A172 (cell line): Measurements from ENCODE around the gene ANO10. TPM values are rescaled to one million over a fixed set of nuclear protein-coding genes. Genes with fewer than 3 reads are reported as not detected.
"Not testable (repeated sequence)": the region's sequence is repeated elsewhere in the genome, so short reads cannot be mapped to it uniquely, and the experiment has no call there.

Experiments used
- DNase-seq: peaks from one replicate; pipeline ENCODE4 v3.0.0-alpha.2; 2015; ENCODE audit warnings: low spot score
- total RNA-seq: library from RNA; depleted of rRNA; stranded (reverse); fragments of >200 nt; shearing (Covaris generic); gene quantifications from 2 replicates; pipeline ENCODE4 v1.2.3, GENCODE V29; 2014

Gene ANO10
- total RNA-seq, 1 experiment from 2014 or later: 31.1 TPM

DNA sequence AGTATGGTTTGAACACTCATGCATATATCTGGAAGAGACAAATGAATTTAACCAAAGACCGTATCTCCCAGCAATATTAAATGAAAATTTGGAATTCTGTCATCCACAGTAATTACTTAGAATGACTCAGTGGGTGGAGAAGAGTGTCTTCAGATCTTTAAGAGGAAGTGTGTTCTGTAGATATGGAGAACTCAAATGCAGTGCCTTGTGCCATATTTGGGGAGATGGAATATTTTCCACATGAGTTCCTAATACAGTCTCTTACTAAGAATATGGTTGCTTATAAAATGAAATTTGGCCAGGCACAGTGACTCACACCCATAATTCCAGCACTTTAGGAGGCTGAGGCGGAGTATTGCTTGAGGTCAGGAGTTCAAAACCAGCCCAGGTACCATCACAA lies 40.5 kb downstream of the ANO10 start:
- no peak for DNase-seq

DNA sequence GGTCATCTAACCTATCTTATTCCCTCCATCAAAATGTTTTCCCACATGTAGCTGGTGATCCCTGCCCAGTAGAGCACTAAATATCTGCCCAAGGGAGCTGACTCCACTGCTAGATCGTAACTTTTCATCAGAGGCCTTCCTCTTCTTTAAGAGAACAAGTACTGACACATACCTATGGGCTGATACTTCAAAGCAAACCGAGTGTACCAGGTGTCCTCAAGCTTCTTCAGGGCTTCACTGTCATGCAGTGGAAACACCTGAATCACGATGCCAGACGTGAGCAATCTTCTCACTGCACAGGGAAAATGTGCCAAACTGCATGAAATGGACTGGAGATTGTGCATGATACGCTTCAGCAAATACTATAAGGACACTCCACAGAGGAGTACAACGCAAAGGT lies 41.6 kb downstream of the ANO10 start:
- no peak for DNase-seq

DNA sequence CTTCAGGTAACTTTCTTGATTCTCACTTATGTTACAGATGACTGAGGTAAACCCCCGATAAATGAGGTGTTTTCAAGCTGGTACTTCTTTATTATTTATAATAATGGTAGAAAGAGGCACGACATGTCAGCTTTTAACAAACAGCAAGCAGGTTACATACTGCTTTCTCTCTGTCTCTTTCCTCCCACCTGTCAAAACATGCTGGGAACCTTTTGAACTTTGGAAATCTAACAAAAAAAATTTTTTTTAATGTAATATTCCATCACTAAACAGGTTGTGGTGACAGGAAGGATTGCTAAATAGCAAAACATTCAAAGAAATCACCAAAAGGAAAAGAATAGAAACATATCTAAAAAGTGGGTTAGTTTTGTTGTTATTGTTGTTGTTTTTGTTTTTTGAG lies 48.2 kb downstream of the ANO10 start:
- no peak for DNase-seq

DNA sequence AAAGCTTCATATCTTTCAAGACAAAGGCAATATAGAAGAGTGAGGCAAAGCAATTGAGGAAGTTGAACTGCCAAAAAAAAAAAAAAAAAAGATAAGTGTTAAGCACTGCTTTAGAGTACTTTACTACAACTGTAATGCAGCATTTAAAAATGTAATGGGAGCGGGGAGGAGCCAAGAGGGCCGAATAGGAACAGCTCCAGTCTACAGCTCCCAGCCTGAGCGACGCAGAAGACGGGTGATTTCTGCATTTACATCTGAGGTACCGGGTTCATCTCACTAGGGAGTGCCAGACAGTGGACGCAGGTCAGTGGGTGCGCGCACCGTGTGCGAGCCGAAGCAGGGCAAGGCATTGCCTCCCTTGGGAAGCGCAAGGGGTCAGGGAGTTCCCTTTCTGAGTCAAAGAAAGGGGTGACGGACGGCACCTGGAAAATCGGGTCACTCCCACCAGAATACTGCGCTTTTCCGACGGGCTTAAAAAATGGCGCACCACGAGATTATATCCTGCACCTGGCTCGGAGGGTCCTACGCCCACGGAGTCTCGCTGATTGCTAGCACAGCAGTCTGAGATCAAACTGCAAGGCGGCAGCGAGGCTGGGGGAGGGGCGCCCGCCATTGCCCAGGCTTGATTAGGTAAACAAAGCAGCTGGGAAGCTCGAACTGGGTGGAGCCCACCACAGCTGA lies 56.0 kb downstream of the ANO10 start:
- DNase-seq: not testable (repeated sequence)

DNA sequence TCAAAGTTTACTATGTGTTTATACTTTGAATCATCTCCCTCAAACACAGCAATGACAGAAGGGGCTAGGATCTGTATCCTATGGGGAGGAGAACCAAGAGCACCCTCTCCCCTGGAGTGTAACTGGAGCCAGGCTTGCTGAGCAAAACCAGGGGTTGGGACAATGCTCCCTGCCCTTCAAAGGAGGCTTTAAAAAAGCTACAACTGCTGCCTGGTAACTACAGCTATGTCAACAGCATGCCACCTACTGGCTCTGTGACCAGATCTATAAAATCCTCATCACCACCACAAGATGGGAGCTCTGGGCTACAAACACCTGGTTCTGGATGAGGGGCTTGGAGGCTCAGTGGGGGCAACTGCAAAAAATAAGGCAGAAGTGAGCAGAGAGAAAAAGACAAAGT lies 61.9 kb downstream of the ANO10 start:
- DNase-seq: no peak

DNA sequence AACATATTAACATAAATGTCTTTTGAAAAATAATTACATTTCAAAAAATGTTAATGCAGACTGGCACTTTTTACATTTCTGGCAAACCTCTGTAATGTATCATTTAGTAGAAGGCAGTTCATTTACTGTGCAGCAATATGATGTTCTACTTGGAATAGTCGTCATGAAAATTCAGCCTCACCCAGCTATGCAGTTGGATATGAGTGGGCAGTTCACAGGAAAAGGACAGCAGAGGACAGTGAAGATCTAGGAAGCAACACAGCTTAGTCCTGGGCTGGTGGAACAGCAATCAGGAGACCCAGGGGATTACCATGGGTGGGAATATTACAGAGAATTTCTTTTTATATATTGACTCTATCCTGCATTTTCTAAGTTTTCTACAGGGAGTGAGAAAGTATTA lies 63.6 kb downstream of the ANO10 start:
- no peak for DNase-seq

DNA sequence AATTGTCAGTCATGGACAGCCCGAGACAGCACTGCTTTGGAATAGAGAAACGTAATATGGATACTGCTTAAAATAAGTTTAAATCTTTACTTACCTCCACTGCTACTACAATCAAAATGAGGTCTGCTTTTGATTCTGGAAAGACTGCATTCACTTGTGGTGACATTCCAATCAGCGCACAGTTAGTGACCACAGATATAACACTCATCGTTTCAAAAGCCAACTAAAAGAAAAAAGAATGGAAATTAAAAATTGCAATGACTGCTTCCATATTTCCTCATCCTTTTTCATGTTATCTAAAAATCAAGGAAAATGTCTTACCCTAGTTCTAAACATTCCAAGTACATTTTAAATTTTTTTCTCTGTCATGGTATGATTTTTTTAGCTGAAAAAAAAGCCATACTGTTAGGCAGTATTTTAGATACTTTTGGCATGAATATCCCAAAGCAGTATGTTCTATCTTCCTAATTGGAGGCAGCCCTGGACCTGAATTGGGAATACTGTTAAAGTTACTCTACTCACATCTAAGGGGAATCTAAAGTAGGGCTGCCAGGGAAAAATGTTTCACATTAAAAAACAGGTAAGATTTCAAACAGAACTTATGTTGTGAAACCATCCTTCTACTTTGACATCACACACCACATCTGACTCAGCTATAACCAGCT lies 72.1 kb downstream of the ANO10 start:
- no peak for DNase-seq

- peak; percentile 53 for DNase-seq
Observed at GRCh38 chr3:43544277-43544676, 77.5 kb downstream of the ANO10 start.

DNA sequence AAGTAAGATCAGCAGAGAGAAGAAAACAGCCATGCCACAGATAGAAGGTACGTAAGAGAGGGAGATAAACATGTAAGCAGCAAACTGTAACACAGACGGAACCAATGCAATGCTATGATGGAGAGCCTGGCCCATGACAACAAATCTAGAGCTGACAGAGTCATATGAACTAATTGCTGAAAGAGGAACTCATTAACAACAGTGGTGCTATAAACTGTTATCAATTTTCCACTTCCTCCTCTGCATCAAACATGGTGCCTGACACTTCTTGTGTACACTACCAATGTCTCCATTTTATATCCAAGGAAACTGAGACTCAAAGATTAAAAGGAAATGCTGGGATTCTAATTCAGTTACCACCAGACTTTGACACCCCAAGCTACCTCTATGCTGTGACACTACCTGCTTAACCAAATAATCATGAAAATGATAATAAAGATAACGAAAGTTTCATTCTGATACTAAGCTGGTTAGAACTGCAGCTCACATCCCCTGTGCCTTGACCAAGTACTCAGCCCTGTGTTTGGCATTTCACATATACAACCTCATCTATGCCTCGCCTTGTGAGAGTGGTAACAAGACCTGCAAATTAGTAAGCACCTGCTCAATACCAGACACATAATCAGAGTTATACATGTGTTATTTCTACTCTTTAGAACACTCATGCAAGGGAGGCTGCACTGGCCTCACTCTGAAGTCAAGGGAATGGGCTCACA lies 79.3 kb downstream of the ANO10 start:
- no peak for DNase-seq

- DNase-seq: no peak
Observed at GRCh38 chr3:43540624-43541023, 81.2 kb downstream of the ANO10 start.

- DNase-seq: no peak
Observed at GRCh38 chr3:43539321-43539720, 82.5 kb downstream of the ANO10 start.

GRCh38 chr3:43537225-43537624 lies 84.6 kb downstream of the ANO10 start:
- DNase-seq: no peak

GRCh38 chr3:43534675-43535074 lies 87.1 kb downstream of the ANO10 start:
- no peak for DNase-seq

DNA sequence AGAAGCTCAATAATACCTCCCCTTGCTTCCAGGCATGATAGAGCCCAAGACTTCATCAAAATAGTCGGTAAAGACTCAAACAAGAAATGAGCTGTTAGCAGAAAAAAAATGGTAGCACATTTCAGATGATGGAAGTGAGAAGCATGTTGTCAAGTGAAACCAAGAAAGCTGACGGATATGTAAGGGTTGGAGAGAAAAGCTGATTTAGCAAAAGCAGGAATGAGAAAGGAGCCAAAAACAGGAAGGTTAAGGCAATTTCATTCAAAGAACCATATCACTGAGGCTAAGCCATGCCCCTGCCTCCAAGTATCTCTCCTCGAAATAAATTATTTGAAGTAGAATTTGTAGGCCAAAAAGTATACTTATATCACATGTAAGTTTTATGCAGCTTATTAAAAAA lies 88.8 kb downstream of the ANO10 start:
- no peak for DNase-seq

DNA sequence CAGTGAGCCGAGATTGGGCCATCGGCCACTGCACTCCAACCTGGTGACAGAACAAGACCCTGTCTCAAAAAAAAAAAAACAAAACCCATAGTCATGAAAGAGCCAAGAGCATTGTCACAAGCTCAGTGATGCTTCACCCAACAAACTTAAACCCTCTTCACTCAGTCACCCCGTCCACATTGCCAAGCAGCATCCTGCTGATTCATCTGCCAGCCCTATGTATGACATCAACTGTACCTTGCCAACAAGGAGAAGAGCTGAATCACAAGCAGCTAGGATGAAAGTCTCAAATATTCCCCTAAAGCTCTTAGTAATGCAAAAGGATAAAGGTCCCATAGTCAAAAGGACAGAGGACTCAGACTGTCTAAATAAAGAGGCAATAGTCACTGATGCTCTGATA lies 90.0 kb downstream of the ANO10 start:
- DNase-seq: peak; percentile 76

- no peak for DNase-seq
Observed at GRCh38 chr3:43528498-43529099, 93.2 kb downstream of the ANO10 start.

- DNase-seq: no peak
Observed at GRCh38 chr3:43526956-43527355, 94.9 kb downstream of the ANO10 start.

DNA sequence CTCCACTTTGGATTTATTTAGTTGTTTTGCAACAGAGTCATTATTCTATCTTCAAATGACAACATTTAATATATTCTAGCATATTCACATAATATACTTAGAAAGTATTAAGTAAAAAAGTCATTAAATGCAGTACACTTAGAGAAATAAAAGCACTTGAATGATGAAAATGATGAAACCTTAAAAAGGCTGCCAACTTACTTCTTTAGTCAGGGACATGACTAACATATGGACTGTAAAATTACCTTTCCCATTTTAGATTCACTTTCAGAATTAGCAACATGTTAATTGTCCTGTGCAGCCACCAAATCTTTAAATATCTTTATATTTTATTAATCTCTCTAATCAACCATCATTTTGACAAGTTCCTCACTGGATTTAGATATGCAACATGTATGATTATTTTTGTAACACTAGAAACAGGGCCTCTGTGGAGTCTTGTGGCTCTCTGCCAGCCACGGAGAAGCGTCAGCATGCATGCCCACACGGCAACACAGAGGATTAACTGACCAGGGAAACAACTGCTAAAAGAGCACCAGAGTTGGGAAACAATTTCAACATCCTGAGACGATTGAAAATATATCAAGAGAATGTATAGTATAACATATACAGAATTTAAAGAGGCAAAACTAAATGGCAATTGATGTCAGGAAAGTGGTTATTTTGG lies 95.7 kb downstream of the ANO10 start:
- DNase-seq: no peak

GRCh38 chr3:43525386-43525785 lies 96.4 kb downstream of the ANO10 start:
- no peak for DNase-seq

DNA sequence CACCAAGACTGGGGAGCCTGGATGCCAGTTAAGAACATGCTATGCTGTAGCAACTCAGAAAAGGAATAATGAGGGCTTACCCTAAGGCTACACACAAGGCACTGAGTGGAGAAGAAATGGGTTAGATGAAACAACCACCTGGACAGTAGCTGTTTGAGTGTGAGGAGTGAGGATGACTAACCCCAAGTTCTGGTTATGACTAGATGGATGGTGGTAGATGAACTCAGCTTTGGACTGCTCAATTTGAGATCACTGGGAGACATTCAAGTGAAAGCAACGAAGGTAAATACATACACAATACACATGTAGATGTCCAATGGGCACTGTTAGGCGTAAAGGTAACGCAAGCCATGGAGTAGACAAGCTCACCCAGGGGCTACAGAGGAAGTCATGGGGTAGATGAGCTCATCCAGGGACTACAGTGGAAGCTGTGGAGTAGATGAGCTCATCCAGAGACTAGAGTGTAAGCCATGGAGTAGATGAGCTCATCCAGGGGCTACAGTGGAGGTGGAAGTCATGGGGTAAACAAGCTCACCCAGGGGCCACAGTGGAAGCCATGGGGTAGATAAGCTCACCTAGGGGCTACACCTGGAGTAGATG lies 98.3 kb downstream of the ANO10 start:
- DNase-seq: peak; percentile 11

GRCh38 chr3:43522727-43523362 lies 99.0 kb downstream of the ANO10 start:
- peak; percentile 30 for DNase-seq
